SIG-M5 (cell line): ENCODE measurements around the gene GLMP.

ENCODE experiments used
- DNase-seq: peaks from one replicate; lab custom pipeline; 2025; lab: John Stamatoyannopoulos, UW

The GLMP gene

GRCh38 chr1:156248323-156248683, 47.2 kb downstream of the GLMP start:
- no peak for DNase-seq

GRCh38 chr1:156247460-156248322, 47.8 kb downstream of the GLMP start, which contains the start of gene PAQR6:
TSS of gene PAQR6 (minus strand) at chr1:156248056. CDS start at chr1:156246731, 1,325 bp downstream.
- DNase-seq: no peak

- no peak for DNase-seq
Measured at GRCh38 chr1:156246781-156247459, 48.6 kb downstream of the GLMP start.

- DNase-seq: no peak
Measured at GRCh38 chr1:156246241-156246780, 49.2 kb downstream of the GLMP start.

- DNase-seq: no peak
Measured at GRCh38 chr1:156245451-156246232, 49.8 kb downstream of the GLMP start.

- no peak for DNase-seq
Measured at GRCh38 chr1:156244712-156245111, 50.8 kb downstream of the GLMP start.

GRCh38 chr1:156244126-156244525, 51.4 kb downstream of the GLMP start:
- DNase-seq: no peak

GRCh38 chr1:156242738-156243137, 52.7 kb downstream of the GLMP start:
- DNase-seq: no peak
